ENCODE data around the gene MED15.
"Not testable (repeated sequence)": the region's sequence is repeated elsewhere in the genome, so short reads cannot be mapped to it uniquely, and the experiment has no call there.

The MED15 gene

GRCh38 chr22:20507253-20508066, at the start of gene MED15:
Gene MED15, plus strand, starts transcription at chr22:20507610. Its CDS starts 69 bp downstream, at chr22:20507679.
- DNase-seq, result peak; percentile 82

GRCh38 chr22:20458530-20459151, 48.8 kb upstream of the MED15 start:
- DNase-seq, result no peak

GRCh38 chr22:20459152-20459542, 48.3 kb upstream of the MED15 start:
- DNase-seq, result no peak

GRCh38 chr22:20459862-20460261, 47.5 kb upstream of the MED15 start:
- DNase-seq, result no peak

- peak; percentile 48 for DNase-seq
Observed at GRCh38 chr22:20463324-20464095, 43.9 kb upstream of the MED15 start.

- DNase-seq, result peak; percentile 68
Observed at GRCh38 chr22:20464096-20464614, 43.3 kb upstream of the MED15 start.

GRCh38 chr22:20464912-20465758, 42.3 kb upstream of the MED15 start:
- no peak for DNase-seq

- DNase-seq, result no peak
Observed at GRCh38 chr22:20465759-20466077, 41.7 kb upstream of the MED15 start.

GRCh38 chr22:20466659-20467379, 40.6 kb upstream of the MED15 start:
- DNase-seq, result no peak

GRCh38 chr22:20469110-20469868, 38.1 kb upstream of the MED15 start:
- DNase-seq, result no peak

GRCh38 chr22:20470525-20470924, 36.9 kb upstream of the MED15 start:
- DNase-seq, result not testable (repeated sequence)

- DNase-seq, result no peak
Observed at GRCh38 chr22:20471126-20471833, 36.1 kb upstream of the MED15 start.

GRCh38 chr22:20472629-20473442, 34.6 kb upstream of the MED15 start:
- no peak for DNase-seq

GRCh38 chr22:20475115-20475436, 32.3 kb upstream of the MED15 start:
- DNase-seq, result no peak

GRCh38 chr22:20475569-20475968, 31.8 kb upstream of the MED15 start:
- not testable (repeated sequence) for DNase-seq

- DNase-seq, result not testable (repeated sequence)
Observed at GRCh38 chr22:20478059-20478458, 29.4 kb upstream of the MED15 start.

- no peak for DNase-seq
Observed at GRCh38 chr22:20479612-20480196, 27.7 kb upstream of the MED15 start.

- DNase-seq, result not testable (repeated sequence)
Observed at GRCh38 chr22:20483143-20483506, 24.3 kb upstream of the MED15 start.

- DNase-seq, result no peak
Observed at GRCh38 chr22:20483771-20484170, 23.6 kb upstream of the MED15 start.
